Left ventricle myocardium superior (tissue), 1 donor: Measurements from ENCODE around the gene FOXF1. TPM values are rescaled to one million over a fixed set of nuclear protein-coding genes. Genes with fewer than 3 reads are reported as not detected.

Experiments
- total RNA-seq: library from RNA; stranded (reverse); fragmentation: NEBNext Ultra II Directional; extraction: Animal tissue kit (Norgen Biotek cat#: 25700); gene quantifications from one replicate; pipeline ENCODE4 v1.2.1, GENCODE V29; 2021
- donor health status: DM: no; HTN: yes; CAD: no; lungs with severe emphysema.

The FOXF1 gene
- total RNA-seq, 1 donor from 2014 or later, result 0.25 TPM

Other genes with a start within 250 kb of the FOXF1 start
- 12.6 TPM for gene MTHFSD, start 44.7 kb downstream of the FOXF1 start, total RNA-seq
- gene FOXC2, start 56.3 kb downstream of the FOXF1 start, total RNA-seq, result 1.9 TPM
- gene FOXL1, start 68.0 kb downstream of the FOXF1 start, total RNA-seq, result 0.32 TPM